HG03378 (cell line): Measurements from ENCODE around the gene ZMAT3.

Experiments
- ATAC-seq: cut with Tn5 transposase; IDR thresholded peaks from one replicate; pipeline ENCODE4 v1.9.1; 2021; ENCODE audit warnings: mild to moderate bottlenecking, moderate library complexity; ENCODE audit not compliant: unreplicated experiment

Gene ZMAT3

GRCh38 chr3:179027326-179027900 lies 44.2 kb downstream of the ZMAT3 start:
- no peak for ATAC-seq

GRCh38 chr3:179026636-179027035 lies 45.0 kb downstream of the ZMAT3 start:
- no peak for ATAC-seq

- no peak for ATAC-seq
Measured at GRCh38 chr3:179021119-179021903, 50.3 kb downstream of the ZMAT3 start.

DNA sequence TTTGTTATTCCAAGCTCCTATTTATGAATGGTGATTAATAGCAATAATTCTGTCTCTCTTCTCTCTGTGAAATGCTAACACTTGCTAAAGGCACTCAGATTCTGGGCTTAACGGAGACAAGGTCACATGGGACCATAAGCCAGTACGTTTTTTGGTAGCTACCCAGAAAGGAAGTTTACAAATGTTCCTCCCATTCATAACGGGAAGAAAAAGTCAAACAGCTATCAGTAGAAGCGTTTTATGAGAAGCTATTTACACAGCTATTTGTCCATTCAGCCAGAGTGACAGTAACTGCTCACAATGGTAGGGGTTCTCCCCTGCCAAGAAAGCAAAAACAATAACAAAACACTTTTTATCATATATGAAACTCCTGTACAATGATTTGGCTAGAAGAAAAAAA lies 51.5 kb downstream of the ZMAT3 start:
- ATAC-seq = no peak

DNA sequence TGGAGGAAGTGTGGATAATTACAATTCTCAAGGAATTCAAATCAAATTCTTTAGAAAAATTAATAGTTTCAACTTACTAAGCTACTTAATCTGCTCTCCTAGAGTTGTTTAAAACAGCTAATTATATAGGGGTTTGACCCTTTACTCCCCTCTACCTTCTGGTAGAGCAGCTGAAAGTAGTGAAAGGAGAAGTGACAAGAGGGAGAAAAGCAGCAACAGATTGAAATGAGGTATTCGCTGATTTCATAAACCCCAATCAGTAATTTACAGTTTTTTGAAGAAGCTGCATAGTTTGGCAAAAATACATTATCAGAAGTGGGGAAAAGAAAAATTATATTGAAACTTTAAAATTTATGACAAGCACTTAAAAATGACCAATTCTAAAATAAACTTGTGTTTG lies 52.8 kb downstream of the ZMAT3 start:
- ATAC-seq = no peak

GRCh38 chr3:179016979-179017670 lies 54.5 kb downstream of the ZMAT3 start:
- peak; percentile 77 for ATAC-seq

DNA sequence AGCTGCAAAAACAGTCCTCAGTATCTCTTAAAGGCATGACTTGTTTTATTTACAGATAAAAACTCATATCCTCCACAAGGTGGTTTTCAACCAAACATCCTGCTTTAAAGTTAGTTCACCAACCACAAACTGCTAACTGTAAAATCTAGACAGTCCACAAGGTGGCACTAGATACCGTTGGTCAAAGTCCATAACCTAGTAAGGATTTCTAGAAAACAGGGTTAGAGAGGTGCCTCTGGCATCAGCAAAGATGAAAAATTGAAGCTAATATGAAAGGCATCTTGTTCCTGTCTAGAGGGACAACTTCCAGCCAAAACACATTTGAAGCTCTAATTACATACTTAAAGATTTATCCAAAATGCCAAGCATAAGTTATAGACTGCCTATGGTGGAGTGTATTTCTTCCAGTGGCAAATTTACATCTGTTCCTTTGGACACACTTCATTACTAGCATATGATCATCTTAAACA lies 56.0 kb downstream of the ZMAT3 start:
- ATAC-seq = peak; percentile 73

GRCh38 chr3:179005706-179006105 lies 65.9 kb downstream of the ZMAT3 start:
- no peak for ATAC-seq

DNA sequence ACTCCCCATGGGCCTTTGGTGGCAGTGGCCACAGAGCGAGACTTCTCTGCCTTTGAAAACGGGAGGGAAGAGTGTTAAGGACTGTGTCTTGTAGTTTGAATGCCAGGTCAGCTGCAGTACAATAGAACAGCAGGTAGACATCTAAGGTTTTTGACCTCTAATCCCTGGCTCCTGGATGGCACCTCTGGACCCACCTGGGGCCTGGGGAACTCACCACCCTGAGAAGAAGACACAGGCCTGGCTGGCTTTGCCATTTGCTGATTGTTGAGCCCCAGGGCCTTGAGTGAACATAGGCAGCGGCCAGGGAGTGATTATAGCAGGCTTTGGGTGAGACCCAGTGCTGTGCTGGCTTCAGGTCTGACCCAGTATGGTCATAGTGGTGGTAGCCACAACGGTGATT lies 66.4 kb downstream of the ZMAT3 start:
- ATAC-seq = no peak

DNA sequence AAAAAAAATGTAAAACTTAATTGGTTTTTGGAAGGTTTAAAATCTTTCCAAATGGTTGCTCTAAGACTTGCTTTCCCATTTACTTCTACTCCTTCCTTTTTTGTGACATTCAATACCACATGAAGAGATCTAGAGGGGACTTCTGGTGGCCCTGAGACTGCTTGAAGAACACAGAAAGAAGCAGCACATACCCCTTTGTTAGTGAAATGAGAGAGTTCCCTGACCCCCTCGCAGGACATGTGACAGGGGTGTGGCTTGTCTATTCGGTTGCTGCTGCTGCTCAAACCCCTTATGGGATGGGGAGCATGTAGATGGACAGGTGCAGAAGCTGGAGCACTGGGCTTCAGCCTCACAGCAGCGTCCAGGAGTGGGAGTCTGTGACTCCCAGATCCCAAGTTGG lies 71.0 kb downstream of the ZMAT3 start:
- no peak for ATAC-seq

- ATAC-seq = peak; percentile 90
Measured at GRCh38 chr3:179000144-179000543, 71.5 kb downstream of the ZMAT3 start.

GRCh38 chr3:178996399-178996798 lies 75.2 kb downstream of the ZMAT3 start:
- no peak for ATAC-seq

- ATAC-seq = no peak
Measured at GRCh38 chr3:178990293-178990692, 81.3 kb downstream of the ZMAT3 start.

DNA sequence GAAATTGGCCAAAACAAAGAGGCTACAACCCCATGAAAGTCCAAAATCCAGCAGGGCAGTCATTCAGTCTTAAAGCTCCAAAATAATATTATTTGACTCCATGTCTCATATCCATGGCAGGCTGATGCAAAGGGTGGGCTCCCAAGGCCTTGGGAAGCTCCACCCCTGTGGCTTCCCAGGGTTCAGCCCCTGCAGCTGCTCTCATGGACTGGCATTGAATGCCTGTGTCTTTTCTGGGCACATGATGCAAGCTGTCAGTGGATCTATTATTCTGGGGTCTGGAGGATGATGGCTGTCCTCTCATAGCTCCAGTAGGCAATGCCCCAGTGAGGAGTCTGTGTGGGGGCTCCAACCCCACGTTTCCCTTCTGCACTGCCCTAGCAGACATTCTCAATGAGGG lies 81.8 kb downstream of the ZMAT3 start:
- no peak for ATAC-seq

DNA sequence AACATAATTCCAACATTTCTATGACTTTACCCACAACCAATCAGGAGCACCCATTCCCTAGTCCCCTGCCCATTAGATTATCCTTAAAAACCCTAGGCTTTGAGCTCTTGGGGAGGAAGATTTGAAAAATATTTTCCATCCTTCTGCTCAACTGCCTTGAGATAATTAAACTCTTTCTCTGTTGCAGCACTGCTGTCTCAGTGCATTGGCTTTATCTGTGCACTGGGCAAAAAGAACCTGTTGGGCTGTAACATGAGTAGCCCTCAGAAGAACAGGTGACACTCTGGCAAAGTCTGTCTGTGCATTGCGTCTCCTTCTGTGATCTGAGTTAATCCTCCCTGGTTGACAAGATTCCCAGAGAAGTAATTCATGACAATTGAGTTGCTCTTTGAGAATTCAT lies 83.9 kb downstream of the ZMAT3 start:
- ATAC-seq = no peak

GRCh38 chr3:178986456-178986855 lies 85.2 kb downstream of the ZMAT3 start:
- ATAC-seq = no peak

- ATAC-seq = peak; percentile 99
Measured at GRCh38 chr3:178982137-178982536, 89.5 kb downstream of the ZMAT3 start.

DNA sequence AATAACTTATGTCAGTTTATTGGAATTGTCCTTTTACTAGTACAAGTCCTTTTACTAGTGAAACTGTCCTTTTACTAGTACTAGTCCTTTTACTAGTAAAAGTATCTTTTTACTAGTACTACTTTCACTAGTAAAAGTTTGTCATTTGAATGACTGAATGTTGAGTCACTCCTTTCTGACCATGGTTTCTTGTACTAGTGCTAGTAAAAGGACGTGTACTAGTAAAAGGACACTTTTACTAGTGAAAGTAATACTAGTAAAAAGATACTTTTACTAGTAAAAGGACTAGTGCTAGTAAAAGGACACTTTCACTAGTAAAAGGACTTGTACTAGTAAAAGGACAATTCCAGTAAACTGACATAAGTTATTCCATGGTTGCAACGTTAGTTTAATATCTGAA lies 96.3 kb downstream of the ZMAT3 start:
- no peak for ATAC-seq

- no peak for ATAC-seq
Measured at GRCh38 chr3:178971614-178972013, 100.0 kb downstream of the ZMAT3 start.

DNA sequence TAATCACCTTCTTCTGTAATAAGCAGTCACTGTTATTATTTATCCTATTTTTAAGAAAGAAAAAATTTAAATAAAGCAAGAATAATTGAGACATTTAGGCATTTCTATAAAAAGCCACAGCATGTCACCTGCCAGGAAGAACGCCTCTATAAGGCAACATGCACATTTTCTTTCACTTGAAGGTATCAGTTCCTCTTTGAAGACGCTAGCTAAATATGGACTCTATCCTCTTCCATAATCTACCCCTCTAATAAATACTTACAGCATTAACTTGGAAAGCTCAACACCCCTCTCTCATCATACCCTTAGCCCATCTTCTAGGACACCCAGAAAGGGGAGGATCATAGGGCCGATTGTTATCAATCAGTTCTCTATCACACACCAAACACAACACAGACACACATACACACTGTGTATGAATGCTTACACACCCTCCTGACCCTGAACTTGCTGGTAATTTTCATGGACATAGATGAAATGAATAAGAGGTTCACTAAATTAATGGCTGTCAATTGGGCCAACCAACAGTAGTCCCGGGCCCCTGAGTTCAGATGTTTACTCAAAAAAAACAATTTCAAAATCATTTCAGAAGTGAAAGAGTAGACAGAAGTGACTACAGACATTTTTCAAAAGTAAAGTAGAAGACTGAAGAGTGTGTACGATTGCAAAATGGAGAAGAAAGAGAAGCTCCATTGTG lies 102.5 kb downstream of the ZMAT3 start:
- peak; percentile 90 for ATAC-seq
